GM19099 (cell line): ENCODE results near the gene HOXD8.

Experiments used
- POLR2A ChIP-seq: IDR thresholded peaks from 3 replicates; pipeline ENCODE4 v1.6.1; 2011; ENCODE audit warnings: low read depth; ENCODE audit not compliant: insufficient read length; ENCODE audit errors: extremely low read depth

The HOXD8 gene

GRCh38 chr2:176115883-176116813 lies 13.4 kb upstream of the HOXD8 start, which contains the start of gene HOXD10:
Gene HOXD10 (plus strand): TSS chr2:176116778. CDS start chr2:176116834, 56 bp downstream.
- TF ChIP-seq POLR2A = no peak

- no peak for TF ChIP-seq POLR2A
Measured at GRCh38 chr2:176117162-176117822, 12.2 kb upstream of the HOXD8 start.

- no peak for TF ChIP-seq POLR2A
Measured at GRCh38 chr2:176117823-176118371, 11.6 kb upstream of the HOXD8 start.

DNA sequence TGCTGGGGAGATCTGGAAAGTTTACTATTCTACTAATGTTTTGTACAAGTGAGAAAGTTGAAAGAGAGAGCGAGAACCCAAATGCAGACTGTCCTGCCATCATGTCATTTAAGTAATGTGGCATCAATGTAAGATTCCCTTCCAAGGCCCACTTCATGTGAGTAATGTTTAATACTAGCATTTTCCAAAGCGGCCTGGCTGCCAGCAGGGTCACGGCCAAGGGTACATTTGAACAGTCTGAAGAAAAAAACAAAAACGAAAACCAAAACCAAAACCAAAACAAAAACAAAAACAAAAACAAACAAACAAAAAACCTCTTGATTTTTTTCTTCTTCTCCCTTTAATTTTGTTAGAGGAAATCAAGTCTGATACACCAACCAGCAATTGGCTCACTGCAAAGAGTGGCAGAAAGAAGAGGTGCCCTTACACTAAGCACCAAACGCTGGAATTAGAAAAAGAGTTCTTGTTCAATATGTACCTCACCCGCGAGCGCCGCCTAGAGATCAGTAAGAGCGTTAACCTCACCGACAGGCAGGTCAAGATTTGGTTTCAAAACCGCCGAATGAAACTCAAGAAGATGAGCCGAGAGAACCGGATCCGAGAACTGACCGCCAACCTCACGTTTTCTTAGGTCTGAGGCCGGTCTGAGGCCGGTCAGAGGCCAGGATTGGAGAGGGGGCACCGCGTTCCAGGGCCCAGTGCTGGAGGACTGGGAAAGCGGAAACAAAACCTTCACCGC lies 10.7 kb upstream of the HOXD8 start:
- TF ChIP-seq POLR2A = no peak

- TF ChIP-seq POLR2A = no peak
Measured at GRCh38 chr2:176120364-176121189, 8.9 kb upstream of the HOXD8 start.

- TF ChIP-seq POLR2A = no peak
Measured at GRCh38 chr2:176121190-176122051, 8.1 kb upstream of the HOXD8 start.

DNA sequence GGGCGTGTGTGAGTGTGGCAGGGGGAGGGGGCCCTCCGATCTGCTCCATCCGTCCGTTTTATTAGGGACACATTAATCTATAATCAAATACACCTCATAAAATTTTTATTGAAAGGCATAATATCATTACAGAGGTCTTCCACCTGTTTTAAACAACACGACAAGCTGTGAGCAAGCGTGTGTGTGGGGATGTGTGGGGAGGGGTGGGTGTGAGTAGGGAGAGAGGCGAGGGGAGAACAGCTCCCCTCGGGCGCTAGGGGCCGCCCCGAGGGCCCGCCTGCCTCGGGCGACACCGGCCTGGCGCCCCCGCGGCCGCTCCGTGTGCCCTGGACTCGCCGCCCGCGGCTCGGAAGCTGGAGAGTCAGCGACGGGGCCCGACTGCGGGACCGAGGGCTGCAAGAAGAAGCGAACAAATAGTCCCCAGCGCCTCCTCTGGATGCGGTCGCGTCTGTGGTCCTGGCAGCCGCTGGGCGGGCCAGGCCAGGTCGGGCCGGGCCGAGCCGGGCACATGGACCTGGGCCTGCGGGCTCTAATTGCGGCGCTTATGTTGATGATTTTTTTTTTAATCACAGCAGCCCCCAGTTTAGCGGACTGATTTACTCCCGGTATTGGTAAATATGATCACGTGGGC lies 7.3 kb upstream of the HOXD8 start:
- TF ChIP-seq POLR2A = no peak

GRCh38 chr2:176122683-176123410 lies 6.7 kb upstream of the HOXD8 start, which contains the start of gene HOXD9:
Gene HOXD9 (plus strand): TSS chr2:176122719. CDS start chr2:176122769, 50 bp downstream.
- no peak for TF ChIP-seq POLR2A

- no peak for TF ChIP-seq POLR2A
Measured at GRCh38 chr2:176123411-176124109, 5.9 kb upstream of the HOXD8 start.

- no peak for TF ChIP-seq POLR2A
Measured at GRCh38 chr2:176124110-176124946, 5.2 kb upstream of the HOXD8 start.
